Pancreas (tissue), 10 donors: ENCODE data around the gene CRABP1. TPM values are rescaled to one million over a fixed set of nuclear protein-coding genes. Genes with fewer than 3 reads are reported as not detected.
A peak's percentile ranks its signal among the peaks of the same experiment; 100 is the strongest.

Source experiments
- ATAC-seq, 4 donors: fragments of 200-7000 bp; cut with Tn5 transposase; one replicate each; pipeline versions ENCODE4 v1.8.0 to v1.9.1; 2020; ENCODE audit warnings: mild to moderate bottlenecking in 4 of 4, moderate library complexity in 4 of 4
- DNase-seq, 6 donors: peaks; one replicate each; pipeline ENCODE4 v3.0.0-alpha.2; 2020
- FAIRE-seq: peaks from 2 replicates; lab custom pipeline; 2012; peaks lifted over from hg19 to GRCh38; lab: Jason Lieb, UNC
- H3K27ac ChIP-seq, 4 donors: fragments of 200-600 bp; sonication (generic); 1 replicate in 3 of 4; 2 replicates in 1 of 4; pipeline versions ENCODE4 v1.5.0 to v1.8.0; 2020
- H3K27me3 ChIP-seq, 4 donors: fragments of 200-600 bp; one replicate each; pipeline ENCODE4 v1.8.0; 2021
- H3K36me3 ChIP-seq, 3 donors: fragments of 200-600 bp; sonication (generic) in 1 of 3; one replicate each; pipeline versions ENCODE4 v1.5.0 to v1.8.0; 2020 to 2021
- H3K4me1 ChIP-seq, 3 donors: fragments of 200-600 bp; one replicate each; pipeline ENCODE4 v1.8.0; 2021
- H3K4me3 ChIP-seq, 4 donors: fragments of 200-600 bp; sonication (generic) in 2 of 4; one replicate each; pipeline versions ENCODE4 v1.5.0 to v1.8.0; 2020 to 2021
- H3K9me3 ChIP-seq, 4 donors: fragments of 200-600 bp; one replicate each; pipeline ENCODE4 v1.8.0; 2021
- CTCF ChIP-seq, 4 donors: fragments of 200-600 bp; sonication (generic) in 3 of 4; IDR thresholded peaks; one replicate each; pipeline versions ENCODE4 v1.5.0 to v1.8.0; 2021; ENCODE audit warnings: antibody characterized with exemption in 4 of 4
- WGBS, 2 donors: extraction: QIAGEN DNeasy Blood & Tissue Kit; methylation state at CpG; one replicate each; pipeline ENCODE4 v1.1.7; 2013; 5-methylcytosine and 5-hydroxymethylcytosine counted together
- intact Hi-C, 3 donors: fragments of 100-400 bp; cut with DNase I; formaldehyde crosslinking; loops; one replicate each; pipeline versions ENCODE4 v1.11.1 to v1.14.2; 2022
- polyA plus RNA-seq, 2 donors: library from polyadenylated mRNA; stranded (reverse); fragments of 200-250 nt; gene quantifications; one replicate each; pipeline ENCODE4 v1.2.3, GENCODE V29; 2013
- total RNA-seq, 6 donors: library from RNA; stranded (reverse); fragmentation: NEBNext Ultra II Directional in 4 of 6; extraction: Animal tissue kit (Norgen Biotek cat#: 25700) in 4 of 6; gene quantifications; one replicate each; pipeline versions ENCODE4 v1.2.1 to v1.2.4, GENCODE V29; 2021 to 2023
- donor health status: healthy with polysubstance abuse.
- donor health status: DM: no; HTN: no; CAD: no; lungs with moderate emphysema.
- donor health status: DM: no; HTN: no; CAD: no.
- donor health status: control.
- donor health status: control.
- donor health status: Bipolar disorder and iron deficiency.
- donor health status: DM: yes; HTN: yes; CAD: no.
- donor health status: DM: no; HTN: no; CAD: no.
- donor health status: DM: no; HTN: no; CAD: no.
- donor health status: DM: yes; HTN: yes; CAD: no.

The CRABP1 gene
- total and polyA plus RNA-seq, 8 donors: 0.20 to 11.8 (median 0.37) TPM; not detected in 3

GRCh38 chr15:78334845-78335244, 5.3 kb upstream of the CRABP1 start:
- no peak overlapping the region for H3K4me3 ChIP-seq
- FAIRE-seq (no peak), ATAC-seq (no peak), DNase-seq (no peak)
- H3K4me1 ChIP-seq: no peaks in the 10 kb centered on the region
- no peaks in the 10 kb centered on the region for H3K9me3 ChIP-seq
- H3K36me3 ChIP-seq: no peaks in the 10 kb centered on the region
- no peak for TF ChIP-seq CTCF (IDR thresholded peaks at IDR 0.05)
- peaks cover 0 to 3% (median 0%) of the 10 kb centered on the region in 4 donors for H3K27me3 ChIP-seq
- 77 to 85% methylated on average over 3 of the region's 3 CpGs for WGBS, 2 donors
- H3K27ac ChIP-seq: no peak overlapping the region
- intact Hi-C loops: no loop called here

DNA sequence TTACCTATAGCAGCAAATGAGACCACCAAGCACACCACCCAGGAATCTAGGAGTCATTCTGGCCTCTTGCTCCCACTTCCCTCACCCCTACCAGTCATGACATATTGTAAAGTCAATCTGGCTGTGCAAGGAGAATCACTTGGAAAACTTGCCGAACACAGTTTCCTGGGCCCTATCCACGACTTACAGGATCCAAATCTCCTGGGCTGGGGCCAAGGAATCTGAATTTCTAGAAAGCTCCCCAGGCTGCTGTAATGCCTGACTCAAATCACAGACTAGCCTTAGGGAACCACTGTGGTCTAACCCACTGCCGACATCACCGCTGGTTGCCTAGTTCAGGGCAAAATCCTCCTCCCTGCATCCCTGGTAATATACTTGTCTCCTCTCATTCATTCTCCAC, 4.2 kb upstream of the CRABP1 start:
- H3K27me3 ChIP-seq: peaks cover 0 to 14% (median 1%) of the 10 kb centered on the region in 4 donors
- intact Hi-C loops: no loop called here
- DNase-seq (no peak), ATAC-seq (no peak), FAIRE-seq (no peak)
- H3K36me3 ChIP-seq: no peaks in the 10 kb centered on the region
- no peak overlapping the region for H3K4me3 ChIP-seq
- no peak for TF ChIP-seq CTCF (IDR thresholded peaks at IDR 0.05)
- H3K27ac ChIP-seq: no peak overlapping the region
- H3K4me1 ChIP-seq: no peaks in the 10 kb centered on the region
- 78 to 85% methylated on average over 4 of the region's 4 CpGs for WGBS, 2 donors
- no peaks in the 10 kb centered on the region for H3K9me3 ChIP-seq

GRCh38 chr15:78338781-78339180, 1.4 kb upstream of the CRABP1 start:
- WGBS, 2 donors: 48 to 56% methylated on average over 7 of the region's 7 CpGs
- intact Hi-C loops: no loop called here
- FAIRE-seq: no peak

GRCh38 chr15:78339559-78339958, 594 bp upstream of the CRABP1 start:
- Histone ChIP-seq H3K27me3 (peaks cover 0 to 20% (median 1%) of the 10 kb centered on the region in 4 donors), H3K27ac (no peak overlapping the region), H3K9me3 (no peaks in the 10 kb centered on the region), H3K36me3 (no peaks in the 10 kb centered on the region), H3K4me1 (no peaks in the 10 kb centered on the region), H3K4me3 (no peak overlapping the region)
- intact Hi-C loops: no loop called here
- DNase-seq: no peak
- 19 to 20% methylated on average over 17 of the region's 17 CpGs for WGBS, 2 donors
- no peak for TF ChIP-seq CTCF (IDR thresholded peaks at IDR 0.05)
- ATAC-seq: no peak
- no peak for FAIRE-seq

More at GRCh38 chr15:78338781-78339180, 1.4 kb upstream of the CRABP1 start:
- ATAC-seq (no peak), DNase-seq (no peak)
- H3K27me3 ChIP-seq: peaks cover 0 to 20% (median 1%) of the 10 kb centered on the region in 4 donors
- H3K9me3 ChIP-seq: no peaks in the 10 kb centered on the region
- no peaks in the 10 kb centered on the region for H3K4me1 ChIP-seq
- no peak overlapping the region for H3K4me3 ChIP-seq
- H3K27ac ChIP-seq: no peak overlapping the region
- H3K36me3 ChIP-seq: no peaks in the 10 kb centered on the region
- no peak for TF ChIP-seq CTCF (IDR thresholded peaks at IDR 0.05)

DNA sequence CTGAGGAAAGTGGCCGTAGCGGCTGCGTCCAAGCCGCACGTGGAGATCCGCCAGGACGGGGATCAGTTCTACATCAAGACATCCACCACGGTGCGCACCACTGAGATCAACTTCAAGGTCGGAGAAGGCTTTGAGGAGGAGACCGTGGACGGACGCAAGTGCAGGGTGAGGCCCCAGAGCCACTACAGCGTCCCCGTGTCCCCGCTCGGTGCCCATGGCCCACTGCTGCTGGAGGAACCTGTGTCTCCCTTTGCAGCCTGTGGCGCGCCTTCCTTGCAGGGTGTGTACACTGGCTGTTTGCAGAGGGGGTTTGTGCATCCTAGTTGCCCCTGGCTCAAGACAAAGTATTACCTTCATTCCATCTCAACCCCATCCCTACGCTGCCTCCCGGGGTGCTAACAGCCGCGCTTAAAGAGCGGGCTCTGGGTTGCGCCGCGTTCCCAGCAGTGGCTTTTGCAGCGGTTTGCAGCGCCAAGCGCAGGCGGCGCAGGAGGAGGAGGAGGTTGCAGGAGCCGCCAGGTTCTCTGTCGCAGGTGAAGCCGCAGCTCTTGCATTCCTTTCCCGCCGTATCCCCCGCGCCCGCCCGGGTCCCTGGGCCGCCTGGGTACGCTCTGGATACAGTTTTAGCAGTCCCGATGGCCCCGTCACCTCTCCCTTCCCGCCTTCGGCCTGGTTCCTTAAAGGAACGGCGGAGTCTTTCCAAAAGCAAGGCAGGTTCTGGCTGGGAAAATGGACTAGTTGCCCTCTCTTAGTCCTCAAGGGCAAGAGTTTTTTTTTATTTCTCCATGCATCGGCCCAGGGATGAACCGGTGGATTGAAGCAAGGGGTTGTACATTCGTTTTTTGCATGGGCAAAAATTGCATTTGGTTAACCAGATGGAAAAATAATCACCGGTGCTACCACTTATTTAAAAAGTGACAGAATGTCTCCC, 1.2 kb downstream of the CRABP1 start:
- 5% methylated on average over 52 to 53 of the region's 53 CpGs for WGBS, 2 donors
- no peak overlapping the region for H3K27ac ChIP-seq
- no peak for TF ChIP-seq CTCF (IDR thresholded peaks at IDR 0.05)
- H3K27me3 ChIP-seq: peaks cover 0 to 20% (median 1%) of the 10 kb centered on the region in 4 donors
- H3K4me1 ChIP-seq: no peaks in the 10 kb centered on the region
- H3K4me3 ChIP-seq: no peak overlapping the region
- no peaks in the 10 kb centered on the region for H3K36me3 ChIP-seq
- peak in 1 of 4 donors; percentile 15 for ATAC-seq
- no peaks in the 10 kb centered on the region for H3K9me3 ChIP-seq
- peak in 1 of 6 donors; percentile 57 for DNase-seq
- no peak for FAIRE-seq
- intact Hi-C loops: no loop called here
